ENCODE measurements around the gene RSL24D1.

- TF ChIP-seq YY1 (IDR thresholded peaks at IDR 0.05; ENCODE audit: insufficient read depth, insufficient read length), result no peak
- TF ChIP-seq ZNF274 (IDR thresholded peaks at IDR 0.05; ENCODE audit: low read depth, low read length), result no peak
These were observed 978 bp upstream of the RSL24D1 start for GRCh38 chr15:55197719-55198118.

Data from NT2/D1 (cell line).